Stimulated activated CD4-positive, alpha-beta T cell treated with anti-CD3 and anti-CD28 coated beads, TNF-alpha, amount 100 ng/mL, for 1 hour (primary cell): ENCODE data around the gene SRMS.

ENCODE experiments used
- DNase-seq, 3 donors: peaks; one replicate each; pipeline ENCODE4 v3.0.0-alpha.2; 2020; ENCODE audit warnings: low read depth in 3 of 3, low spot score in 1 of 3

SRMS gene

DNA sequence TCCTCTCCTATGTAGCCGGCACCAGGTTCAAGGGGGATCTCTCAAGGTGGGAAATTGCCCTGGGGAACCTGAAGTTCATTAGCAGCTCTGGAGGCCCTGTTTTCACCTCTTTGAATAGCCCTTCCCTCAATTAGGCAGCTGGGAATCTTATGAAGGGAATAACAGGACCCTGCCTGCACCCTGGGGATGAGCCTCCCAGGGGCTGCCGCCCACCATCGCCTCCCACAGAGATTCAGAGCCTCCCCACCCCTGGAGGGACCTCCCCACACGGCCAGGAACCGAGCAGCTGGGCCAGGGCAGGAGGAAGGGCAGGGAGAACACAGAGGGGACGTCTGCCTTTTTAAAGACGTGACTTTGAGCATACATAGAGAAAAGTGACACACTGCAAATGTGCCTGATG is 44.0 kb downstream of the SRMS start:
- no peak for DNase-seq

- DNase-seq: no peak
These were observed 44.8 kb downstream of the SRMS start for GRCh38 chr20:63502671-63503172.

DNA sequence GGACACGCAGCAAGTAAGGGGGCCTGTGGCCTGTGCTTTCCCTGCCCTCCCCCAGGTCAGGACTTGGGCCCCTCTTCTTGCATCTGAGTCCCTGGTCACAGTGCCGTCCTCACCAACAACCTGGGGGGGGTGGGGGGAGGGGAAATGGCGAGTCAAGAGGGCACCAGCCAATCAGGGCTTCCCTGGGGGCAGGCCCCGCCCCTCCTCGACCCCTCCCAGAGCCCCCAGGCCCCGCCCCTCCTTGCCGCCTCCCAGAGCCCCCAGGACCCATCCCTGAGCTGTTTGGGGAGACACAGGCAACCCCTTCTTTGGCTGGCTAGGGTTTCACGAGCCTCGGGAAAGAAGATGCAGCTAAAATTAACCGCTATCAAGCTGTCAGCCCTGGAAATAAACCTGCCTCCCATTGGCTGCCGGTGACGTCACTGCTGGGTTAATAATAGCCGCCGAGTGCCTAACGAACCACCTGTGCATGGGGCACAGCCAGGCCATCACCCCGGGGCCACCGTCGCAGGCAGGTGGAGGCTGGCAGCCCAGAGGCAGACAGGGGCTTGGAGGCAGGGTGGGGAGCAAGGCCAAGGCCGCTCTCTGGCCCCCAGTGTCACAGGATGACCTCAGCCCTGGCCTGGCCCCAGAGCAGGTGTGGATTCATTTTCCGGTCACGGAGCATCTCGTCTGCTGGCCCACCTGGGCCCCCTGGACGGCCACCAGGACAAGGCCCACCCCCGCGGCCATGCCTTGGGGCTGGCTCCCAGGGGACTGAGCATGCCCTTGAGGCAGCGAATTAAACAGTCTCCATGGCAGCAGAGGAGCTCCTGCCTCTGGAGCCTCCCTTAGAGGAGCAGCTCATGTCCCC is 45.5 kb downstream of the SRMS start:
- DNase-seq: no peak

GRCh38 chr20:63500902-63501817 is 46.4 kb downstream of the SRMS start:
- DNase-seq: no peak

DNA sequence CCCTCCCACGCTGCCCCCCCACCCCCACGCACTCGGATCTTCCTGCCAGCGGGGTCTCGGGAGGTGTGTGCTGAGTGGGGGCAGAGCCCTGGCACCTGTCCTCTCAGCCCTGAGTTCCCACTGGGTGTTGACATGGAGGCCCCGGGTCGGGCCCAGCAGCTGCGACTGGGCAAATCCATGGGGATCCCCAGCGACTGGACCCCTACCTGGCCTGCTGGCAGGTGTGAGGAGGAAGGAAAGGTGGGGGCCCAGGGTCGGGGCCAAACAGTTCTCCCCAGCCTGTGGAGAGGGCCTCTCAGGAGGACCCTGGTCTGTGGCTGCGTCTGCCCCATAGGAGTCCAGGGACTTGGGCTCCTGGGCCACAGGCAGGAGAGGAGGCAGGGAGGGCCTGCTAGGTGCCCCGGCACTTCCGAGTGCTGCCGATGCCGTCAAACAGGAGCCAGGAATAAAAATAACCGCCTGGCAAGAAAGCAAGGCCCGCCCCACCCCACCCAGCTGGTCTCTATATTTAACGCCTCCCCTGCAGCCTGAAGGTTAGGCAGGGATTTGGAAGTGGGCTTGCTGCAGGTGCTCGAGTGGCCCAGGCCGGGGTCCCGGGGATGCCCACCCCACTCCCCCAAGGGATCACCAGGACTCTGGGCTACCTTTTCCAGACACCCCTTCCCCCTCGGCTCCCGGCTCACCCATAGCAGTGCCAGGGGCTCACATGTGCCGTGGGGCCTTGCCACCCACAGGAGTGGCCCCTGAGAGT is 47.2 kb downstream of the SRMS start:
- no peak for DNase-seq

DNA sequence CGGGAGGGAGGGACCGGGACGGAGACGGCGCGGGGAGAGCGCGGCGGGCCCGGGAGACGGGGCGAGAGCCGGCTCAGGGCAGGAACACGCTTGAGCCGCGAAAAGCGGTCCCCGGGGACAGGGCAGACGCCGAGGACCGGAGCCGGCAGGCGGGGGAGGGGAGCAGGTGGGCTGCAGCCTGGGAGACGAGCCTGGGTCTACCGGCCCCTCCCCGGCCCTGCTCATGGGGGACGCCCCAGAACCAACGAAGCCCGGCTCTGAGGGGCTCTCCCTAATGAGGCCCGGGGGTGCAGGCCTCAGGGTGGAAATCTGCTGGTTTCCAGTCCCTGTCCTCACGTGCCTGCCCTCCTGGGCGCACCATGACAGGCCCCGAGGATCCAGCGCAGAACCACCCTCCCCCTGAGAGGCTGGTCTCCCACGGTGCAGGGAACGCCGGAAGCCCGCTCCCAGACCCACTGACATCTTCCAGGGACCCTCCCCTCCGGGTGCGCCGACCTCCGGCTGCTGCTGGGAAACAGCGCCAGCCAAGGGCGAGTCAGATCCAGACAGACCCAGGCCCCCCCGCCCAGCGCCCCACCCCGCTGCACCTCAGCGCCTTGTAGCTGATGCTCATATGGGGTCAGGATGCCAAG is 48.1 kb downstream of the SRMS start:
- no peak for DNase-seq

GRCh38 chr20:63498960-63499337 is 48.6 kb downstream of the SRMS start, which contains the start of gene EEF1A2:
Gene EEF1A2, minus strand, starts transcription at chr20:63499083. Its CDS starts 1,320 bp downstream, at chr20:63497763.
- DNase-seq: peak in 1 of 3 donors; percentile 30

GRCh38 chr20:63497946-63498935 is 49.3 kb downstream of the SRMS start:
- no peak for DNase-seq

DNA sequence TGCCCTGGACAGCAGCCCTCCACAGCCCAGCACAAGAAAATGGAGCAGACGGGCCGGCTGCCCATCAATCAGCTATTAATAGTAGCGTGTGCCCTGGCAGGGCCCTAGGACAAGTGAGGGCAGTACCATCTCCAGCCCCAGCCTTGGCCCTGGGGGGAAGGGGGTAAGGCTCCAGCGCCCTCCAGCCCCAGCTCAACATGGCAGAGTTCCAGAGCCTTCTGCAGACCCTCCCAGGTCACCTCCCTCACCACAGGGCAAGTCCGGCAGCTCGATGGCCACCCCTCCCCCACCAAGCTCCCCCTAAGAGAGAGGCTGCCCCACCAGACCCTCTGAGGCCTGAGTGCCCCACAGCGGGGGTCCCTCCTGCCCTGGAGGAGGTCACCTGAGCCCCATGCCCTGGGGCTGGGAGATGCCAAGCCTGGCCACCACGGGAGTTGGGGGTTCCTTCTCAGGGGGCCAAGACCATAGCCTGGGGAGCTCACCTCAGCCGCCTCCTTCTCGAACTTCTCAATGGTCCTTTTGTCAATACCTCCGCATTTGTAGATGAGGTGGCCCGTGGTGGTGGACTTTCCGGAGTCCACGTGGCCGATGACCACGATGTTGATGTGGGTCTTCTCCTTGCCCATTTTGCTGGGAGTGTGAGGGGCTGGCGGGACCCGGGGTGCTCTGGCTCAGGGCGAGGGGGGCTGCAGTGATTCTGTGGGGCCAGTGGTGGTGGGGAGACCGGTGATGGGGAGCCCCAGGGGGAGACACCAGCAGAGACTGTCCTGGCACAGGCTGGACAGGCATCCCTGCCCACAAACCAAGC is 50.2 kb downstream of the SRMS start:
- no peak for DNase-seq

DNA sequence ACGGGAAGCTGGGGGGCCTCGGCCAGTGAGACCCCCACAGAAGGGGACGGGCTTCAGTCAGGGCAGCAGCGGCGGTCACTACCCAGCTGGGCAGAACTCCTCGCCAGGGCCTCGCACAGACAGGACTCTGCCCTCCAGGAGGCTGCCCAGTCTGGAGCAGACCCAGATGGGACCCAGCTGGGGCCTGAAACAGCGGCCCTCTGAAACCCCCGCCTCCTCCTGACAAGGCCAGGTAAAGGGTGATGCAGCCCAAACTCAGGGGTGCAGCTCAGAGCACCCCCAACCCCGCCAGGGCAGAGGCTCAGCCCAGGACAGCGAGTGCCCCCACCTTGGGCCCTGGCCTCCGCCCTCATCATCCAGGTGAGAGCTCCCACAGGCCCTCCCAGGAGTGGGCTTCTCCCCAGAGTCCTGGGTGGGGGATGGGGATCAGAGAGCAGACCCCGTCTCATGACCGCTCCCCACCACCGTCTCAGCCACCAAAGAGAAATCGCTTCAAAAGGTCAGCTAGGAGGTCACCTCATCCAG is 50.9 kb downstream of the SRMS start:
- no peak for DNase-seq

GRCh38 chr20:63495741-63496595 is 51.6 kb downstream of the SRMS start:
- peak; percentile 32 to 65 (median 52) for DNase-seq

DNA sequence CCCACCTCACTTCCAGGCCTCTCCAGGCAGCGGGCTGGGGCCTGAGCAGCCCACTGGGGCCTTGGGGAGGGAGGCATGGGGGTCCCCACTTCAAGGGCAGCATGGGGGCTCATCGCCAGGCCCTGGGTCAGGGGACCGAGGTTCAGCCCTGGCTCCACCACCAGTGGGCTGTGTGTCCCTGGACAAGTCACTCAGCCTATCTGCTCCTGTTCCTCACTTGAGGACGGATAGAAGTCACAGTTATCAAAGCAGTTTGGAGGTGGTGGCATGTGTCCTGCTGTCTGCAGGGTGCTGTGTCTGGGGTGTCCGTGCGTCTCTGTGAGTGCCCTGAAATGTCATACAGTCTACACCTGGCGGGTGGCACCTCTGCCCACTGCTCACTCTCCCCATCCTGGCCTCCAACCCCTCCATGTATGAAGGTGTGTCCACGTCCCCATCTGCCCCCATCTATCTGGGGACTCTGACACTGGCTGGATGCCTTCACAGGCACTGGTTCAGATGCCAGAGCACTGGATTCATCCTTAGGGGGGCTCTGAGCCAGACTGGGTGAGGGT is 52.3 kb downstream of the SRMS start:
- no peak for DNase-seq

DNA sequence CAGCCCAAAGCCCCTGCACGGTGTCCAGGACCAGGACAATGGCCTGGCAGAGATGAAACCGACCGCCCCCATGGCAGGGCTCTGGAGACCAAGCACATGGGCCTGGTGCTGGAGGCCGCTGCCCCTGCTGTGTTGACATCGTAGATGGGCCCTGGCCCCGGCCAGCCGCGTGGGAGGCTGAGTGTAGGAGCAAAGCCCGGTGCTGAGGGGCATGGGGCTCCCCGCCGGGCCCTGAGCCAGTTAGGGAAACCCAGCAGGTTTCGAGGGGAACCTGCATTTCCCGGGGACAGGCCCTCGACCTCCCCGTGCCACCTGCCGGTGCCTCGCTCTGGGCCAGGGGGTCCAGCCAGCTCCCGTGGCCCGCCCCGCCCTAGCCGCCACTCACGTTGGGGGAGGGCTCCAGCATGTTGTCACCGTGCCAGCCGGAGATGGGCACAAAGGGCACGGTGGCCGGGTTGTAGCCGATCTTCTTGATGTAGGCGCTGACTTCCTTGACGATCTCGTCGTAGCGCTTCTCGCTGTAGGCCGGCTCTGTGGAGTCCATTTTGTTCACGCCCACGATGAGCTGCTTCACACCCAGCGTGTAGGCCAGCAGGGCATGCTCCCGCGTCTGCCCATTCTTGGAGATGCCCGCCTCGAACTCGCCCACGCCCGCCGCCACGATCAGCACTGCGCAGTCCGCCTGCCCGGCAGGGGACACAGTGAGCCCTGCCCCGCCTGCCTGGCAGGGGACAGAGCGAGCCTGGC is 53.0 kb downstream of the SRMS start:
- no peak for DNase-seq

GRCh38 chr20:63494084-63494419 is 53.5 kb downstream of the SRMS start:
- DNase-seq: no peak

DNA sequence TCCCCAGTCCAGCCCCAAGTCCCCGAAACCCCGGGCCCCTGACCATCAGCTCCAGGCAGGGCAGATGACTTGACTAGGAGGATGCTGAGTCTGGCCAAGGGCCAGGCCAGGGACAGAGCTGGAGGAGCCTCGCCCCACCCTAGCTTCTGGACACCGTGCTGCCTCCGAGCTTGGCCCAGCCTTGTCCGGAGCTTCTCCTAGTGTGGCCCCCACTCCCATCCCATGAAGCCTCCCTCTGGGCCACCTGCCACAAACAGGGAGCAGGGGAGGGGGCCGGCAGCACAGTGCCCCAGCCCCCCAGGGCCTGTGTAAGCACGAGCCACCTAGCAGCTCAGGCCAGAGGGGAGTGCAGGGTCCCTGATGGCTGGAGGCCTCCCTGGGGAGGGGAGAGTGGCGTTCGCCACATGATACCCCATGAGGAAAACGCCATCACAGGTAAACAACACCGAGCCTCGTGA is 54.0 kb downstream of the SRMS start:
- no peak for DNase-seq

DNA sequence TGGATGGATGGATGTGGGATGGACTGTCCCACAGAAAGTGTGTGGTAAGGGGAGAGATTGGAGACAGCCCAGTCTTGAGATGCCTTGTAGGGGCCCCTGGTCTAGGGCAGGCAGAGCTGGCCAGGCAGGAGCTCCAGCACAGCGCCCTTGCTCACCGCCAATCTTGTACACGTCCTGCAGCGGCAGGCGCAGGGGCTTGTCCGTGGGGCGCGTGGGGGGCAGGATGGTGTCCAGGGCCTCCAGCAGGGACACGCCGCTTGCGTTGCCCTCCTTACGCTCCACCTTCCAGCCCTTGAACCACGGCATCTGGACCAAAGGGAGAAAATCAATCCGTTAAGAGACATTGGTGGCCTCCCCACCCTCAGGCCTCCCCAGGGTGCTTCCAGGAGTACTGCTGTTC is 54.6 kb downstream of the SRMS start:
- no peak for DNase-seq
